Measurements from ENCODE around the gene LRP5.

Gene LRP5

GRCh38 chr11:68311160-68312116, 953 bp upstream of the LRP5 start:
- no peak for DNase-seq

DNA sequence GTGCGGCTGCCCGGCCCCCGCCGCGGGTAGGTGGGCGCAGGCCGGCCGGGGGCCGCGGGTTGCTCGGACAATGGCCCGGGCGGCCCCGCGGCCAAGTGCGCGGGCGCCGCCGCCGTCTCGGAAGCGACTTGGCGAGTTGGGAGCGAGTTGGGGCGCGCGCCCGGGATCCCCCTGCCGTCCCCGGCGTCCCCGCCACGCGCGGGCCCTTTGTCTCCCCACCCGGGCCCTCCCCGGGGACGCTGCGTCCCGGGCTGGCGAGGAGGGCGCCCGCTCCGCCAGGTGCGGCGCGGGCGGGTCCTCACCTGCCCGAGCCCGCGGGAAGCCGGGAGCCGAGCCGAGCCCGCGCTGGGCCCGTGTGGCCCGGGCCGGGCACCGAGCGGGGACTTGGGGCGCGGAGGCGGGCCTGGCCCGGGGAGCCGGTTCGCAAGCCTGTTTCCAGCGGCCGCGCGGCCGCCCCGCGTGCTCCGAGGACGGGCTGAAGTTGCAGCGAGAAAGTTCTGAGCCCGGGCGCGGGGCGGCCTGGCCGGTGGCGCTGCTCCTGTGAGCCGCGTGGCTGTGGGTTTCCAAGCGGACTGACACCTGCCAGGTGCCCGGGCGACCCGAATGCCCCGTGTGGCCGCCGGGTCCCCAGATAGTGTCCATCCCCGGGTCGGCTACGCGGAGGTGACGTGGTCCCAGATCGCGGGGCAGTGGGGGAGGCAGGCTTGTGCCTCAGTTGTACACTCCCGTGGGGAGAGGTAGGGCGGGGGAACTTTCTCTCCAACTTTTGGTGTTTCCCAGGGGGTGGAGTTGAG, 586 bp downstream of the LRP5 start:
- no peak for DNase-seq

DNA sequence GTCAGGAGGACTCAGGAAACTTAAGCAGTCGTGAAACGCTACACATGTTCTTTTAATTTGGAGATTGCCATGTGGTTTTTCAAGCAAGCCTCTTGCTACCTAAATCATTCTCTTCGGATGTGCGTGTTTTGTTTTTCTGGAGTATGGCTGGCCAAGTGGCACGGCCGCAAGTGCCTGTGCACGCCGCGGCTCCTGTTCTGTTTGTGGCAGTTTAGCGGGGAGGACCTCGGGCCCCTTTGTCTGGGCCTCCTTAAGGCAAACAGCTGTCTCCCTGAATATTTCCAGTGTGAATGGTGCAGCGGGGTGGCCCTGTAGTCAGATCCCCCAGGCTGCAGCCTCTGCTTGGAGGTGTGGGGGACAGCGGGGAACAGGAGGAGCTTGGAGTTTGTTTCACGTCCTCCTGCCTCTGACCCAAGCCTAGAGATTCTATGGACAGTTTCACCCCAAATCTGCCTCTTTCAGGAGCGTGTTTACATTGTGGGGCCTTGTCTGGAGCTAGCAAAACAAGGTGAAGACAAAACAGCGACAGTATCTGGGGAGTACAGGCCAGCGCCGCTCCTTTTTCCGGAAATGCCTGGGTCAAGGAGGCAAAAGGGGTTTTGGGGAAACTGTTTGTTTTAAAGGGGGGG, 1.3 kb downstream of the LRP5 start:
- no peak for DNase-seq

- no peak for DNase-seq
These were observed 2.1 kb downstream of the LRP5 start for GRCh38 chr11:68314203-68315170.

GRCh38 chr11:68315171-68315920, 3.0 kb downstream of the LRP5 start:
- DNase-seq = no peak

- no peak for DNase-seq
These were observed 4.9 kb downstream of the LRP5 start for GRCh38 chr11:68317147-68317785.

- no peak for DNase-seq
These were observed 9.1 kb downstream of the LRP5 start for GRCh38 chr11:68321293-68322051.

DNA sequence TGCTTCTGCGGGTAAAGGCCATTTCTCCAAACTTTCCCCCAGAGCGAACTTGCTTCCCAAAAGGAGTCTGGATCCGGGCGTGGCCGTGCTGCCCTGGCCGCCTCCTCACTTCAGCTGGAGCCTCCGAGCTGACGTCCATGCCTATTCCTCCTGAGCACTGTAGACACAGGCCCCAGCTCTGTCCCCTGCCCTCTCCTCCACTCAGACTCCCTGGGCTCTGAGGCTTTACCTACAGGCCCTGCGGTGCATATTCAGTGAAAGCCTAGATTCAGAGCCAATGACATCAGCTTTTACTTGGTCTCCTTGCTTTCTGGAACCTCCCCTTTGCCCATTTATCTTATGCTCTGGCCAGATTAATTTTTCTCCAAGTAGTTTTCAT, 9.7 kb downstream of the LRP5 start:
- no peak for DNase-seq

DNA sequence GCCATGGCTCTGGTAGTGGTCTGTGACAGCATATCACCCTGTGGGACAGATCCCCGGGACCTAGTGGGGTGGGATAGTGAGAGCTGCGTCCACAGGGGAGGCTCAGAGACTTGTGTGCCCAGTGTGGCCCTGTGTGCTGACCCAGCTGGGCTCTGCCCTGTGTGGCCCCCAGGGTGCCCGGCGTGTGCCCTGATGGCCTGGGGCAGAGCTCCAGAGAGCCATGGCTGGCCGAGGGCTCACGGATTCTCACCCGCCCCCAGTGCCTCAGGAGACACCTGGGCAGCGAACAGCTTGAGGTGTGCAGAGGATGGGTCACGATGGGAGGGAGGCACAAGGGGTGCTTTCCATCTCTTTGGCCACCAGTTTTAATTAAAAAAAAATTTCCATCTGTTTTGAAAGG, 11.8 kb downstream of the LRP5 start:
- DNase-seq = no peak

DNA sequence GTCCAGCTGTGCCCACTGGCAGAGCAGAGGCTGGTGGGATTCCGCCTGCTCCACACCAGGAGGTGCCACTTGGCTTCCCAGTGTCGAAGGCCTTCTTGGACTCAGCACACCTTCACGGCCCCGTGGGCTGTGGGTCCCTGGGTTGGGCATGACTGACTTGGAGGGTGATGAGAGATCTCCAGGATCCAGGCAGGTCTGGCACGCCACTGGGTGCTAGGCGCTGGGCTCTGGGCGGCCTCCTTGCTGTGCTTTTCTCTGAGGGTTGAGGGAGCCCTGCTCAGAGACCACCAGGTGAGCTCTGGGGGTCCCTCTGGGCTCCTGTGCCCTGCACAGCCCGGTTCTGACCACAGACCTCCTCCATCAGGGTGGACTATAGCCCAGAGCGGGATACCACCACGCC, 12.3 kb downstream of the LRP5 start:
- DNase-seq = no peak

DNA sequence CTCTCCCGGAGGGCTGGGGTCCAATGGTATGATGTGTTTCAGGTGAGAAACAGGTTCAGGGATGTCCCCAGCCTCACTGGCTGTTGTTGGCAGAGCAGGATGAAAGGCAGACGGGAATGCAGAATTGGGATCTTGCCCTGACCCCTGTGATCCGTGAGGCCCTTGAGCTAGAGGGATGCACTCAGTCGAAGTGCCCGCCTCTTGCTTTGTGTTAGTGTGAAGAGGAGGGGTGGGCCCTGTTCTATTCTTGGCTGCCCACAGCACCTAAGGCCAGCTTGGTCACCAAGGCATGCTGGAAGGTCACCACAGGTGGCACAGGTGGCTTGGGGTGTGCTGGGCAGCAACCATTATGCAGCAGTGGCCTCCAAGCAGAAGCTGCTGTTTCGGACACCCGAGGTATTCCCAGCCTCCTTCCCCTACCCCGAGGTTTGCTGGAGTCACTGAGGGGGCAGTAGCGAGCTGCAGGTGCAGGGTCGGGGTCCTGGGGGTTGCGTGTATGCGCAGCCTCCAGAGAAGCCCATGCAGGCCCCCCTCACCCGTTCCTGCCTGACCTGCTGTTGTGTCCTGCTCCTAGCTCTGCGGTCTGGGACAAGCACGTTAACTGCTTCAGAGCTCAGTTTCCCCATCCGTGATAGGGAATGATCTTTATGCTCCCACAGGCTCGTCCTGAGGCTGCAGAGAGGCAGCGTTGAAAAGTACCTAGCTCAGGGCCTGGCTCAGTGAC, 13.0 kb downstream of the LRP5 start:
- DNase-seq = no peak

- DNase-seq = no peak
These were observed 13.5 kb downstream of the LRP5 start for GRCh38 chr11:68325907-68326220.

DNA sequence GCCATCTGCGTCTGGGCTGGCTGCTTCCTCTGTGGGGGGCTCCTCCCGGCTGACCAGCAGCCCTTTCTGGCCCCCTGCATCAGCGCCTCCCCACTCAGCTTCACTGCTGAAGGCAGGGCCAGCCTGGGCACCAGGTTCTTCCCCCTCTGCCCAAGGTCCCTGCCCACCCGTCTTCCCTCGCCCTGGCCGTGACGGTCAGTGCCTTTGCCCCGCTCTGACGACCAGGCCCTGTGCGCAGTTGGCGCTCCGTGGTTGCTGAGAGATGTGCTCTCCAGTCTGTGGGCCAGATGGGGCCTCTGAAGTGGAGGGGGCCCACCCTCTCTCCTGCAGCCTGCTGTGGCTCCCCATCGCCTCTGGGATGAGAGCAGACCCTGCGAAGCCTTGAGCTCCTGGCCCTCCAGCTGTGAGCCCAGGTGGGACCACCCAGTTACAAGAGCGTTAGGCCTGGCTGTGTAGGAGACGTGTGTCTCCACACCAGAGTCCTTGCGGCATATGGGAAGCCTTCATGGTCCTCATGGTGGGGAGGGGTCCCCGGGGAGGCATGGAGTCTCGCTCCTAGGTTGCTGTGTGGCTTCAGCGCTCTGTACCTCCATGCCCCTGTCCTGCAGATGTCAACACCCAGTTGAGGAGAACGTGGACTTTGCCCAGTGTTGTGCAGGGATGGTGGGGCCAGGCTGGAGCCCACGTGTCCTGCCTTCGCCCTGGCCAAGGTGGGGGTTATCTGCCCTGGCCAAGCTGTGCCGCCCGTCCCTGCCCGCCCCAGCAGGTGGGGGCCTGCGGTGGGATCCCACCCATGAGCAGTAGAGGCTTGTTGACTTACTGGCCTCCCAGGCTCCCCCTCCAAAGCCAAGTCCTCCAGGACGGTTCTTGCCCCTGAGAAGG, 14.2 kb downstream of the LRP5 start:
- no peak for DNase-seq

DNA sequence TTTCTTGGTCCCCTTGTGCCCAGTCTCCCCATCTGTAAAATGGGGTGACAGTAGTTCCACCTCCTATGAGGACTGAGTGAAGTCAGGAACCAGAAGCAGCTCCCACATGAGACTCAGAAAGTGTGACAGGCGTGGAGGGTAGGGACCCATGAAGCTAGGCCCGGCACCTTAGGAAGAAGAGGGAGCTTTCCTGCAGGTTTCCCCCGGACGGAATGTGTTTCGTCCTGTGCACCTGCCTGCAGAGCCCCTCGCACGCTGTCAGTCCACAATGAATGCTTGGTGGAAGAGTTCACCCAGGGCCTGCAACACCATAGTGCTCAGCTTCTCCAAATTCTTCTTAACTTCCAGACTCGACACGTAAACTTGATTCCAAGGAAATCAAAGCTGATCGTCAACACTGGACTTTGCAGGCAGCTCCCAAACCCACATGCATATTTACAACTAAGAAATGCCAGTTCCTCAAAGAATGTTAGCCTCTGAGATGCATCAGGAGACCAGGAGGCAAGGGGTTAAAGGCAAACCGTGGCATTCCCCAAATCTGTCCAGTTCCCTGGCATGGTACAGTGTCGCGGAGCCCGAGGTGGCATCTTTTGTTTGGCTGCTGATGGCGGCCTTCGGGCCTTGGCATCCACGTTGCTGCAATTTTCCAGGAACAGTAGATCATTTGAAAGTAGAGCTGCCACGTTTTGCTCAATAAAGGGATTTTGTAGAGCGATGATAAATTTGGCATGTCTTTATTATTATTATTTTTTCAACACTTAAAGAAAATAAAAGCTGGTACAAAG, 15.4 kb downstream of the LRP5 start:
- DNase-seq = no peak

GRCh38 chr11:68328374-68329091, 16.1 kb downstream of the LRP5 start:
- DNase-seq = no peak

GRCh38 chr11:68329536-68329935, 17.1 kb downstream of the LRP5 start:
- no peak for DNase-seq

All from stimulated activated naive CD4-positive, alpha-beta T cell treated with Interleukin-2 at 50 U/mL for 16 hours (primary cell).